HL-60 (cell line): ENCODE data around the gene SGSM1.

ENCODE experiments used
- CTCF ChIP-seq: IDR thresholded peaks from one replicate; pipeline ENCODE4 v1.5.1; 2011; ENCODE audit warnings: low read length, control low read depth, inconsistent platforms; ENCODE audit not compliant: insufficient read depth
- GABPA ChIP-seq: IDR thresholded peaks from 2 replicates; pipeline ENCODE4 v1.6.1; 2012; ENCODE audit warnings: low read depth
- POLR2AphosphoS5 ChIP-seq: IDR thresholded peaks from 2 replicates; pipeline ENCODE4 v1.6.1; 2012; ENCODE audit warnings: low read depth
- REST ChIP-seq: IDR thresholded peaks from 2 replicates; pipeline ENCODE4 v1.6.1; 2012; ENCODE audit warnings: low read depth; ENCODE audit not compliant: insufficient replicate concordance
- SPI1 ChIP-seq: IDR thresholded peaks from 2 replicates; pipeline ENCODE4 v1.6.1; 2012; ENCODE audit warnings: low read depth, mild to moderate bottlenecking, borderline replicate concordance

- TF ChIP-seq POLR2AphosphoS5 (no peak), CTCF (no peak), GABPA (no peak), REST (no peak), SPI1 (no peak)
These were observed 73.0 kb downstream of the SGSM1 start for GRCh38 chr22:24878969-24879368.
